Right lobe of liver (tissue), 4 donors: ENCODE results near the gene SLC6A7.

Experiments
- CTCF ChIP-seq, 4 donors: fragments of 200-600 bp in 3 of 4; fragments of 450-650 bp in 1 of 4; IDR thresholded peaks; one replicate each; pipeline versions ENCODE4 v1.5.1 to v1.8.0; 2016 to 2022; ENCODE audit warnings: antibody characterized with exemption in 4 of 4, mild to moderate bottlenecking in 2 of 4
- POLR2A ChIP-seq: fragments of 450-650 bp; IDR thresholded peaks from one replicate; pipeline ENCODE4 v1.6.1; 2017; ENCODE audit warnings: antibody characterized with exemption, mild to moderate bottlenecking
- donor health status: DM: no; HTN: no; CAD: no.
- donor health status: DM: no; HTN: no; CAD: no.
- donor health status: DM: no; HTN: yes; CAD: no.

GRCh38 chr5:150163547-150164059 lies 26.3 kb upstream of the SLC6A7 start:
- TF ChIP-seq CTCF (IDR thresholded peaks at IDR 0.05) (no peak), POLR2A (no peak)
